ENCODE results near the gene GFAP.

DNA sequence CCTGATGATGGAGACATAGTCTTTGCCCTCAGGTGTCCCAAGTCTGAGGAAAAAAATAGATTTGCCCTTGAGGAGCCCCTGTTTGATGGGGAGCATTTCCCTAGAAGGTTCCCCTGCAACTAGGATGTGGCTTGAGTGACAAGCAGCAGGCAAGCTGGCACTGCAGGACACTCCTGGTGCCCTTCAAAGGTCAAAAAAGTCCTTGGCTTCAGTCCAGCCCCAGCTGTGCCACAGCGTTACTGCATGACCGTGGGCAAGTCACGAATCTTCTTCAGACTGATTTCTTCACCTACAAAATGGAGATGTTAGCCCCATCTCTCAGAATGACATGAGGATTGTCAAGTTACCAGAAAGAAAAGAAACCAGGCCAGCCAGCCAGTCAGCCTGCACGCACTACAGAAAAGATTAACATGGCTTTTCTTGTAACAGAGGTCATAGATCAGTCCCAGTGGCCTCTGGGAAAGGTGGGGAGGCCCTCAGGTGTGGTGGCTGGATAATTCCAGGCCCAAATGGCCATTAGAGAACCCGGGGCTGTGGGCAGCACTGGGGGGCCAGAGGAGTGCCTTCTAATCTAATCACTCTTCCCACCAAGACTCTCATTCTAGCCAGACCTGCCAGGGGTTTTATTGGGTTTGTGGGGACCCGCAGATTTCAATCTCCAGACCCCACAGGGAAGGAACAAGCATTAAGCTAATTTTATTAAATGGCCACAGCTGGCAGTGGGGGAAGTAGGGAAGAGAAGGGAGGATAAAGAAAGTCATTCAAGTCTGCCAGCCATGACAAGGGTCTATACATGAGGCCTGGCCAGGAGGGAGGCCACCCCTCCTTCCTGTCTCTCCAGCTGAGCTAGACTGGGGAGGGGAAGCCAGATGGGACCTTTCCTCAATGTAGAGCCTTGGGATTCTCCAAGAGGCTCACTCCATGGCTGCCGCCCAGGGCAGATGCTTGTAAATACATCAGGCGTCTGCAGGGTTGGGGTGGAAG lies 42.0 kb upstream of the GFAP start:
- TF ChIP-seq, protein P1, sequence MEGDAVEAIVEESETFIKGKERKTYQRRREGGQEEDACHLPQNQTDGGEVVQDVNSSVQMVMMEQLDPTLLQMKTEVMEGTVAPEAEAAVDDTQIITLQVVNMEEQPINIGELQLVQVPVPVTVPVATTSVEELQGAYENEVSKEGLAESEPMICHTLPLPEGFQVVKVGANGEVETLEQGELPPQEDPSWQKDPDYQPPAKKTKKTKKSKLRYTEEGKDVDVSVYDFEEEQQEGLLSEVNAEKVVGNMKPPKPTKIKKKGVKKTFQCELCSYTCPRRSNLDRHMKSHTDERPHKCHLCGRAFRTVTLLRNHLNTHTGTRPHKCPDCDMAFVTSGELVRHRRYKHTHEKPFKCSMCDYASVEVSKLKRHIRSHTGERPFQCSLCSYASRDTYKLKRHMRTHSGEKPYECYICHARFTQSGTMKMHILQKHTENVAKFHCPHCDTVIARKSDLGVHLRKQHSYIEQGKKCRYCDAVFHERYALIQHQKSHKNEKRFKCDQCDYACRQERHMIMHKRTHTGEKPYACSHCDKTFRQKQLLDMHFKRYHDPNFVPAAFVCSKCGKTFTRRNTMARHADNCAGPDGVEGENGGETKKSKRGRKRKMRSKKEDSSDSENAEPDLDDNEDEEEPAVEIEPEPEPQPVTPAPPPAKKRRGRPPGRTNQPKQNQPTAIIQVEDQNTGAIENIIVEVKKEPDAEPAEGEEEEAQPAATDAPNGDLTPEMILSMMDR (IDR thresholded peaks at IDR 0.05; ENCODE audit: poor library complexity): no peak
- TF ChIP-seq EZH2 (IDR thresholded peaks at IDR 0.05; ENCODE audit: borderline replicate concordance): no peak
- TF ChIP-seq EZH2phosphoT487 (IDR thresholded peaks at IDR 0.05; ENCODE audit: low read depth, severe bottlenecking, unreplicated experiment): no peak
